Neural progenitor cell (in vitro differentiated cells): ENCODE measurements around the gene CFAP70.

ENCODE experiments used
- CTCF ChIP-seq: fragments of 200-600 bp; sonication (generic); IDR thresholded peaks from 2 replicates; pipeline ENCODE4 v1.5.1; 2017; ENCODE audit warnings: antibody characterized with exemption, mild to moderate bottlenecking
- EZH2 ChIP-seq: fragments of 200-600 bp; sonication (generic); IDR thresholded peaks from 2 replicates; pipeline ENCODE4 v1.6.1; 2017; ENCODE audit warnings: antibody characterized with exemption, mild to moderate bottlenecking, moderate library complexity
- EZH2phosphoT487 ChIP-seq: fragments of 200-600 bp; sonication (generic); IDR thresholded peaks from 2 replicates; pipeline ENCODE4 v1.6.1; 2017; ENCODE audit warnings: antibody characterized with exemption

GRCh38 chr10:73207883-73208282 is 150.8 kb downstream of the CFAP70 start:
- no peak for TF ChIP-seq CTCF
- TF ChIP-seq EZH2: no peak
- TF ChIP-seq EZH2phosphoT487: no peak
